ELF-1 (cell line): ENCODE measurements around the gene GSDME.

Source experiments
- DNase-seq: peaks from one replicate; pipeline ENCODE4 v3.0.0-alpha.2; 2016; ENCODE audit warnings: low read depth, low spot score

GSDME gene

DNA sequence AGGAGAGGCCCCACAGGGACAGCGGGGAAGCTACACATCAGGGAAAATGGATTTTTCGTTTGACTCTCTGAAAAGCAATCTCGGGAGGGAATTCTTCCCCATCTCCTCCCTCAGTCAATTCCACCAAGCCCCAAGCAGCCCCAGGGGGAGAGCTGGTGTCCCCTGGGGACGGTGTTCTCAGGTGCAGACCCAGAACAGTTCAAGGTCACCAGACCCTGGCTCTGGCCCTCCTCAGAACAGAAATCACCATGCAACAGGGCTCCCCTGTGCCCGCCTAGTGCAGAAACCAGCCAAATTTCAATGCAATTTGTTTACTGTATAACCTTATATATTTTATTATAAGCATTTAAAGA, 34.1 kb downstream of the GSDME start:
- no peak for DNase-seq

DNA sequence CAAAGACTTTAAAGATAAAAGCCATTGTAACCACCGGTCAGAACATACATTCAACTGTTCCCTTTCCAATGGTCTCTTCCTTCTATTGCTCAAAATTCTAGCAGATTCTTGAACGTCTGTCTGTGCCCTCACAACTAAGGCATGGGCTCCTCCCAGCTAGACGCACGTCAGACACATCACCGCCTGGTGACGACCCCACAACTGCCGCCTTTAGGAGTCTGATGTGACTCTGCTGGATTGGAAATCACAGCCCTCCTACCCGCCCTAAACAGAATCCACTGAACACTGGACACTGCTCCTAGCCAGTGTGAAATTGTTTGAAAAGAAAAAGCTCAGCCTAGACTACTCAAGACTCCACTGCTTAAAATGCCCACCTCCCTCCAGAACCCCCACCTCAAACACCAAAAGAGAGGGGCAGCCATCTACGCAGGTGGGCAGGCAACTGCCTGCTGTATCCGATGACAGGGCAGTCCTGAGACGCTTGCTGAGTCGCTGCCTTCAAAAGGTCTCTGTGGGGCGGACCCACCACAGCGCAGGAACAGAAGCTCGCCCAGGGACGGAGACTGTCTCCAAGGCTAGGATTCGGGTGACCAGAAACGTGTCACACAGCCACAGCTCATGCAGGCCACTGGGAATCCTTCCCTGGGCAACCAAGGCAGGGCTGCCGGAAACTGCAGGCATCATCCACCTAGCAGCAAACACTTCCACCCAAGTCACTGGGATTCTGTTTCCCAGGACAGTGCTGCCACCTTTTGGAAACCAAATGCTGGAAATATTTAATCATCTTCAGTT, 34.7 kb downstream of the GSDME start:
- peak; percentile 62 for DNase-seq

DNA sequence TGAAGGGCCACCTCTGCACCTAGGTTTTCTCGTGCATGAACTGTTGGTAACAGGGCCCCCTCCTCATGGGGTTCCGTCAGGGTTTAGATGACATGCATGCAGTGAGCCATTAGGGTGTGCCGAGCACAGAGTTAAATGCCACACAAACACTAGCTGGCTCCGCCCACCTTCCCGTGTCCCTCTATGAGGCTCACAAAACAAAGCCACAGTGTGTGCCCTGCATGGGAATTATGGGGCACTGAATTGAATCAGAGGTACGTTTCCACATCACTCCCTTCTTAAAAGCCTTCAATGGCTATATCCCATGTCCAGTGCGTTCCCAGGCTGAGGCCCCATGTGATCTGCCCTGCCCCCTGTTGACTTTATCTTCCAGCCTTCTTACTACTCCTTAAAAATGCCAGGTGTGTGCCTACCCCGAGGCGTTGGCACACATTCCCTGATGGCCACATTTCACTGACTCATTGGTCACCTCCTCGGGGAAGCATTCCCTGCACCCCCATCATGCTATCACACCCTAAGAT, 35.7 kb downstream of the GSDME start:
- DNase-seq = no peak

DNA sequence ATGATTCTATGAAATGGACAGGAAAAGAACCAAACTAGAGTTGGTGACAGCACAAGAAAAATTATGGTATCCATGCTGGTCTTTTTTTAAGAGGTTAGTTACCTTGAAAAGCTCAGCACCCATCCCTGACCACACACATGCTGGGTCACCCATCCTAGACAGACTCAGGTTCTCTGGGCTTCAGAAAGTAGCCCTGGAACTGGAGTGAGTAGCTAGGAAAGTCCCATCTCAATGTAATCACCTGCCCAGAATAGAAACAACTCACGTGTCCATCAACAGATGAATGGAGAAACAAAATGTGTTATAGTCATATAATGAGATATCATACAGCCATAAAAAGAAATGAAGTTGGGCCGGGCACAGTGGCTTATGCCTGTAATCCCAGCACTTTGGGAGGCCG, 37.0 kb downstream of the GSDME start:
- DNase-seq = no peak

DNA sequence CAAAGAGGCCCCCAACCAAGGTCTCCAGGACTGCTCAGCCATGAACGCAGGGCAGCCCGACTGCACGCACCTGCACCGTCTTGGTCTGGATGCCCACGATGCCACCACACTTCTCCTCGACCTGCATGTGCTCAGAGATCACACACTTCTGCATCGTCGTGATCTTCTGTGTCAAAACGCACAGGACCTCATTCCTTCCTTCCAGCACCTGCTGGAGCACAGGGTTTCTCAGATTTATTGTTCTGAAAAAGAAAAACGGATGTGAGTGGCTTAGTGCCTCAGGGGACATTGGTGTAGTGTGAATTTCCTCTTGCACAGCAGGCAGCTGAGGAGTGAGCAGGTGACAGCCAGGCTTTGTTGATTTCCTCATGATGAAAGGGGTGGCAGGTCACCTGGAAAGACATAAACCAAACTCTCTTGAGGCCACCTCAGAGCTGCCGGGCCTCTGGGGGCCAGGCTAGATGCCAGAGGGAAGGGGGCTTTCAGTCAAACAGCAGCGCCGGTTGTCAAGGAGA, 38.2 kb downstream of the GSDME start:
- no peak for DNase-seq

DNA sequence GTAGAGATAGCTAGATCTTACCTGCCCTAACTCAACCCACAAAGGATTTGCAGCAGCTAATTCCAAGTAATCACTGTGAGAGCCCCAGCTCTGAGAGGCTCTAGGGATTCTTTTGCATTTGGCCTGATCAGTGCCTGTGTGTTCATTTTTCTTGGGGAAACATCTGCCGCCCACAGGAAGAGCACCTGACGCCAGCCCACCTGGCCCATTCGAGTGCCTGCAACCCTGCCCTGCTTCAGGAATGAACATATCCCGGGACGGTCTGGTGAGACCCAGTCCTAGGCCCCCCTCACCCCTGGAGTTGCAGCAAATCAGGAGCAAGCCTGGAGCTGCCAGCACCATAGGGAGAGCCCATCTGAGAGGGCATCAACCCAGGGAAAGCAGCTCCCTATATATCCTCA, 38.8 kb downstream of the GSDME start:
- no peak for DNase-seq

DNA sequence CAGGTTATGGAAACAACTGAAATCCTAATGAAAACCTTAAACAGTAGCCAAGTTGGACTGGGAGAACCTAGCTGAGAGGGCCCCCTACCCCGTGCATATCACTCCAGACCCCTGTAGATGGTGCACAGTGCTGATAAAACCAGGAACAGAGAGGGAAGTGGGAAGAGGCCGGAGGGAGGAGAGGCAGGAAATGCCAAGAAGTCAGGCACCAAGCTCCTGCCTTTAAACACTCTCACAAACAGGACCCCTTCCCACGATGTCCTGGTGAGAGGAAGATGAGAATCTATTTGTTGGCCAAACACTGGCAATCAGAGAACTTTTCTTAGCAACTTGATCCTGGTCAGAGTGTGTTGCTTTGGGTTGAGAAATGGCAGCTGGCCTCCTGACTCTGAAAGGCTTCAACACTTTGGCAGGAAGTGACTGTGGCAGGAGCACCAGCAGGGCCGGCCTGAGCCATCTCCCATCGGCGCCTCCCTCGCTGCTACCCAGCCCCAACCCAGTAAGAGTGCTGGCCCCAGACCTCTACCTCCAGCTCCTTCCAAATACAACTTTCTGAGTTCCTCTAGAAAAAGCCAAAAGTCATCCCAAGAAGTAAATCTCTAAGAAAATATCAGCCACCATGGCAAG, 39.5 kb downstream of the GSDME start:
- no peak for DNase-seq

DNA sequence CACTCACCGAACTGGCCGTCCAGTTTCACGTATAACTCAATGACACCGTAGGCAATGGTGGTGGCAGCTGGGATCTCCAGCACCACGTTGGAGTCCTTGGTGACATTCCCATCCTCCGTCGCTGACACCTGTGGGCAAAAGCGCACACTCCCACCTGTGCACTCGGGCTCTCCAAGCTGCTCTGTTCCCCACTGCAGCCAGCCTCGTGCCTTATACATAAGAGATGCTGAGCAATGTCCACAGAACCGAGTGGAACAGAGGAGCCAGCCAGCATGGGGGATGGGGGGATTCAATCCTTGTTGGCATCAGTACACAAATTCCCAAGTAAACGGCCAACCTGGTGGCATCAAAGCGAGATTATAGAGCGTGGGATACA, 40.0 kb downstream of the GSDME start:
- DNase-seq = no peak

DNA sequence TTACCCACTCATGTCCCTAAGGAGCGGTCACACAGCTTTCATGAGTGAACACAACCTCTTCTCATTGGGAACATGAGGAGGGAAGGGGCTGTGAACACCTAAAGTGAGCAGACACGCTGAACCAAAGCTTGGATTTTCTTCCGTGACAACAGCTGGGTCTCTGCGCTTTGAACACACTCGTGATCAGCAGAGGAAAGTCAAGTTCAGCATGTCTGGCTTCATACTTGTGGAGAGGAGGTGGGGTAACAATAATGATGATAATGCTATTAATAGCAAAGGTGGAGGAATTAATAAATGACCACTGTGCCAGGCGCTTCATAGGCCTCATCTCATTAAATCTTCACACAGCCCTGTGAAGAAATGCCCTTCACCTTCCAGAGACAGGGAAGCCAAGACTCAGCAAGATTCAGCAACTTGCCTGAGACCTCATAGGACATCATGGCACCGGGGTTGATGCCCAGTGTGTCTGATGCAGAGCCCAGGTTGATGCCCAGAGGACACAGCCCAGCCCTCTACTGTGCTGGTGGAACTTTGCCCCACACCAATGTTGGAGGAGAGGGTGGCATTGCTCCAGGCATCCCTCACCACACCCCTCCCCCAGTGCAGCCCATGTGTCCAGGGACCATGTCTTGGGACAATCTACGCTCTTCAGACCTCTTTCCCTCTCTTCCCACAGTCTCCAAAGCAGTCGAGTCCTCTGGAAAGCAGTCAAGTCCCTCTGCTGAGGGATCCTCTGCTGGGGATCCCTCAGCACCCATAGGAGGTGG, 40.6 kb downstream of the GSDME start:
- DNase-seq = no peak

DNA sequence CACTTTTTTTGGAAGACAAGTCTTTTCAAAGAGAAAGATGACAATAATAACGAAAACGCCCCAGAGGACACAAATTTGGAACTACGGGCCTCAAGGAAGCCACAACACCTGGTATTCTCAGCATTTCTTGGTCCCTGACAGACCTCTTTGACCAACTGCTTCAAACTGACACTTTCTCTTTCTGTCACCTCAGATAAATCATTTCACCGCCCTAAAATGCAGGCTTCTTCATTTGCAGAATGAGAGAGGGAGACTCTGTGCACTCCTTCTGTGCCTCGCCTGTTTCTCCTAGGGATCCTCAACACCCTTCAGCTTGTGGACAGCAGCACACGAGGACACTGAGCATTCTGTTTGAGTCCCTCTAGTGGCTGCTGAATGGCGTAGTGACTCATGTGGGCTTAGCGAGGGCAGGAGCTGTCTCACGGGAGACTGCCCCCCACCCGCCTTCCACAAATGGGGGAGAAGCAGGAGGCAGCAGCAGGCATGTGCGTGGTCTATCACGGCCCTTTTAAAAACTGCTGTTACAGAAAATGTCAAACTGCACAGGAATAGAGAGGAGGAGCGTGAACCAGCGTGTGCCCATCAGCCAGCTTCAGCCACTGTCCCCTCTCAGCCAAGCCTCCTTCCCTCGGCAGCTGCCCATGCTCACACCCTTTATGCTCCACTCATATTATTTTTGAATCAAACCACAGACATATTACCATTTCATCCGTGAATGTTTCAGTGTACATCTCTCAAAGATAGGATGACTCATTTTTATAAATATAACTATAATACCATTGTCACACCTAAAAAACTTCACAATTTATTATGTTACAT, 41.4 kb downstream of the GSDME start:
- peak; percentile 57 for DNase-seq

DNA sequence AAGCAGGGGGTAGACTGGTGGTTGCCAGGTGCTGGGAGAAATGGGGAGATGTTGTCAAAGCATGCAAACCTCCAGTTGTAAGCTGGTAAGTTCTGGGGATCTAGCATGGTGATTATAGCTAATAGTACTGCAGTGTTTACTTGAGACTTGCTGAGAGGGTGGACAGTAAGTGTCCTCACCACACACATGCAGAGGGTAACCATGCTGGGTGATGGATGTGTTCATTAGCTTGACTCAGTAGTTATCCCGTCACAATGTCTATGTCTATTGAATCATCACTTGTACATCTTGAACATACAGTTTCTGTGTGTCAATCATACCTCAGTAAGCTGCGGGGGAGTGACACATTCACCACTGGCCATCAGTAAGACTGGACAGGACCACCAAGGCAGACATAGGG, 42.1 kb downstream of the GSDME start:
- DNase-seq = no peak

DNA sequence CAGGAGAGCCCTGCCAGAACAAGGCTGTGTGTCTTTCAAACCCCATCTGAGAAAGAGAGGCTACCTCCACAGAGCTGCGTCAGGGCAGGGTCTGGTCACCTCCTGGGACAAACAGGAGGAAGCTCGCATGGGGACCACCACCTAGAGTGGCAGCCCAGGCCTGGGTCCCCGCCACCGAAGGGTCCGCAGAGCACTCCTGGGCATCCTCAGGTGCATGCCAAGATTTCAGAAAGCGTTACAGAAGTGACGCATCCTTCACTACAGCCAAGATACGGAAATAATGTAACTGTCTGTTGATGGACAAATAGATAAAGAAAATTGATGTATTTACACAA, 42.6 kb downstream of the GSDME start:
- no peak for DNase-seq

DNA sequence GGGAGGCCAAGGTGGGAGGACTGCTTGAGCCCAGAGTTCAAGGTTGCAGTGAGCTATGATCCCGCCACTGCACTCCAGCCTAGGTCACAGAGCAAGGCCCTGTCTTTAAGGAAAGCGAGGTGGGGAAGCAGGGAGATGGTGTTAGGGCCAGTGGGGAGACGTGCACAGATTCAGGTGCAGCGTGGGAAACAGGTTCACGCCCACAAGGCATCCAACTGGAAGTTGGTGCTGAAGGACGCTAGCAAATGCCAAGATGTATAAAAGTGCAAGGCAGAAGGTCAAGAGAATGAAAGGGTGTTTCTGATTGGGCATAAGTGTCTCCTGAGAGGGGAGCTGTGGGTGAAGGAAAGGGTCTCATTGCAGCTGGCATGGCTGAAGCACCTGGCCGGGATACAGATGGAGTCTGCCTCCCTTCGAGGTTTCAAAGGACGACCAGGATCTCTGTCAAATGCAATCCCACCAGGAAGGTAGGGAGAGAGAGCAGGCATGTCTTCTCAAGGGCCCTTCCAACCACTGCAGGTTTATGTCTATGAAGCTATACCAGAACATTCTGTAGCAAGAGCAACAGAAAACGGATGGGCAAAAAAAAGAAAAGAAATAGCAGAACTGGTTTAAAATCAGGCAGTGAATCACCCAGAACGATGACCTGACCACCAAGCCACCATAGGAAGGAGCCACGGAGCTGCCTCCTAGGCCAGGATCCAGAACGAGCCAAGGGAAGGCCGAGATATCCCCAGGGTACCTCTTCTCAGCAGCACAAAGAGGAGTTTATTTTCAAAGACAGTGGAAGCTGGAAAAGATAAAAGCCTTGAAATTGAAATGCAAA, 43.2 kb downstream of the GSDME start:
- DNase-seq = no peak

DNA sequence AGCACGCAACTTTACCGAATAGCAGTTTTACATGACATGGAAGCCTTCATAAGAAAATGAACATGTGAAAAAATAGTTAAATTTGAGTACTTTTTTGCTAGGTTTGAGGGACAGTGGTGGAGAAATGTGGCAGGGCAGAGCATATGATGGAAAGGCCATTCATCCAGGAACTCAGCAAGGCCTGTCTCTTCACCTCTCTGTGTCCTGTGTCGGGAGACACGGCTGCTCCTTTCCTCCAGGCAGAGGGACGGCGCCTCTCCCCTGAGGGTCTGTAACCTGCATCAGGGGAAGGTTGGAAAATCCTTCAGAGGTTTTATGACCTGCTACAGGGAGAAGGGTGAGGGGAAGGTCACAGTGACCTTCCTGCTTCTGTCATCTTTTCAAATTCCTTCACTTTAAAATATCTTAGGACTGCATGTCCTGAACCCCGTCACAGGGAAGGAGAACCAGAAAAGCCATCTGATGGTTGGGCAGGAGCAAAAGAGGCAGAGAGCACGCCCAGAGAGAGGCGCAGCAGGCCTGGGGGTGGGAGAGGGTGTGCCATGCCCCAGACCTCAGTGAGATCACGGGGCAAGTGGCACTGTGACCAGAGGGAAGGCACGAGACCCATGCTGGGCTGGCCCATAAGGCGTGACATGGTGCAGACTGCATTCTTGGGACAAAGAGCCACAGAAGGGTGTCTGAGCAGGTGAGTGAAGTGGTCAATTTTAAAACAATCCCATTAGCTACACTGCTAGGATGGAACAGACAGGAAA, 44.0 kb downstream of the GSDME start:
- no peak for DNase-seq

DNA sequence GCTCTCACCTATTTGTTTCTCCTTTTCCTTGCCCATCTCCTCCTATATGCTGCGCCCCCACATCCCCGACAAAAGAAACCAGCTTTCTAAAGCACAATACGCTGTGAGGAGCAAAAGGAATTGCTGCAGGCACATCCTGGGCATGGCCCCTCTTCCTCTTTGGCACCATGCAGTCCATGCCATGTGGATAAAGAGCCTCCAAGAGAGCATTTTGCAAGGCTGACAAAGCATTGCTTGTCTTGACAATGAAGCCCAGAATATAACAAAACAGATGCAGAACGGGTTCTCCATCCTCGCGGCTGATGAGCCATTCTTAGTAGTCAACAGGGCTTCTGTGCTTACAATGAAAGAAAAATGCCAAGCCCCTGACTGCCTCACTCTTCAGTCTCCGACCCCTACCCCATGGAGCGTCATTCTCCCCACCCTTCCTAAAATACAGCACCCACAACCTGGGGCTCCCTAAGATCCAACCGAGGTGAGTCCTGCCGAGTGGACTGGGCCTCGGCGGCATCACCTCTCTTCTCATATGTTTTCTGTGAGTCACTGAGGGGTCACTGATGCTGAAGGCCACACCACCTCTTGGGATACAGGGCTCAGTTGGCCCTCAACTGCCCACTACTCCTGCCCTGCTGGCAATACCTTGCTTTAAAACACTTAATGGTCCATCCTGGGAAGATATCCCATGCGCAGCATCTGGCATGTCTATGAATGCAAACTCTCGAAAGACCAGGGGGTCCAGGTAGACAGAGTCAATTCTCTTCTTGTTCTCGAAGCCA, 47.5 kb downstream of the GSDME start:
- DNase-seq = no peak

DNA sequence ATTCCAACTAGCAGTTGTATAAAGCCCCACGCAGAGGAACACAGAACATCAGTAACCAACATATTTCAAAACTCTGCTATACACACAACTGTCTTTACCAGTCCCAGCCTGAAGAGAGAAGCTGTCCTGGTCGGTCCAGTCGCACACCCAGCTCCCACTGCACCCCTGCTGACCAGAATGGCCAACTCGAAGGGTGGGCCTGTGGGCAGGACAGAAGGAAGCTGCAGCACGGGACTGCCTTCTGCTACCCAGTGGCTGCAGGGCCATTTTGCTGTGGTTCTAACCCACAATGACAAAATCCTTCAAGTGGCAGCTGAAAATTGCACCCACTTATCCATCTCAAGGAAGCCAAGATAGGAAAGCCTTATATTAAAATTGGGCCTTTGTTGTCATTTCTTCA, 48.2 kb downstream of the GSDME start:
- no peak for DNase-seq

DNA sequence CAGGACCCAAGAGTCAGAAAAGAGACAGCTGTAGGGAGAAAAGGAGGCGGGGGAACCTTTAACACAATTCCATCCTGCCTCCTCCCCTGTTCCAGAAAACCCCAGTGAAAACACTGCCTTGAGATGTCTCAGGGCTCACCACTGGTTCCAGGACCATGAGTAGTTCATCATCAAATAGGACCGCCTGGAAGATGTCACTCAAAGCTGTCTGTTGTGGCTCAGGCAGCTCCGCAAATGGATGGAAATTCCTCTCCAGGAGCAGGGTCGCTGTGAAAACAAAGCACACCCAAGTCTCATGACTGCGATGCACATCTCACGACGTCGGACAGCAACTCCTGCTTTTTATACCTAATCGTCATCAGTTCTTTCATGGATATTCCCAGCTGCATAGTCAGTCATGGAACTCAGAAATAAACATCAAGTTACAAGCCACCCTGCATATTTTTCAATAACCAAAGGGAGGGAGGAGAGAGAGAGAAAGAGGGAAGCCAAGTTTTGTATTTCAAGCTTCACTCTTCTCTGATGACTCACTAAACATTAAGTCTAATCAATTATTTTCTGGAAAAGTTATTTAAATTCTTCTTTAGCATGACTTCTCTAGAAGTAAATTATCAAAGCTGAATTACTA, 49.2 kb downstream of the GSDME start:
- no peak for DNase-seq

DNA sequence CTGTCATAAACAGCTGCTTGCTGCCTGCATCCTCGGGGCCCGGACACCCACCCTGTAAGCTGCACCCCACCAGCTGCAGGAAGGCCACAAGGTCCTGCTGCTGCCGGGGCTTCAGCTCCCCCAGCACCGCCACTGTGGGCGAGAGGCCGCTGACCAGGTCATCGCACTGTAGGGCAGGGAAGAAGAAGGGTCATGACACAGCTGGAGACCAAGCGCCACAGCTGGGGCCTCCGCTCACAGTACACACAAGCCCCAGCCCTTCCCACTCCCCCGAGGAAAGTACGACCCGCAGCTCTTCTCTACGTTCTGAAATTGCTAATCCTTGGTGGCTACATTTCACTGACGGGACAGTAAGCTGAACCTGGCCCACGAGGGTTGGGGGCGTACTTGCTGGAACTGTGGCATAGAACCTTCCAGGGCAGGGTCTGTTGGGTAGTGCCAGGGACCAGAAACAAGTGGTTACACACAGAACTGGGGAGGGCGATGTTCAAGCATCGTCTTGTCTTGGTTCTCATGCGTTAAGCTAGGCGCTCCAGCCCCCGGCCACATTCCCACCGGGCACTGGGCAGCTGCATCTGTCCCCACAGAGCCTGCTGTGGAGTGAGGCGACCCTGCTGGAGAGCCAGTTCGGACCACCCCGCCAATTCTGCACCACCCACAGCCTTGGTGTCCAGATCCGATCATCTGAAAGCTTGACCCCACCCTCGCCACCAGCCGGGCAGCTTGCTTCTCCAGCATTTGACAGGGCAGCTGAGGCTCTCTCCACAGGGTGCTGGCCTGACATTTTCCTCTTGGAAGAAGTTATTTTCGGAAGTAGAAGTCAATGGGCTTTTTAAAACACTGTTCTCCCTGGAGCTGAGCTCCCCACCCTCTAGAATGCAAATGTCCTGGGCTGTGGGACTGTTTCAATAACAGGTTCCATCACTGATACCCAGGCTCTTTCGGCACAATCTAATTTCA, 50.8 kb downstream of the GSDME start:
- DNase-seq = no peak
